H7 (cell line): Measurements from ENCODE around the gene MEOX1. TPM values are rescaled to one million over a fixed set of nuclear protein-coding genes. Genes with fewer than 3 reads are reported as not detected.

Experiments used
- DNase-seq: peaks from one replicate; pipeline ENCODE4 v3.0.0; 2012
- H3K27me3 ChIP-seq: 2 replicates; pipeline ENCODE4 v1.6.0; 2011; ENCODE audit warnings: mild to moderate bottlenecking, low read length; ENCODE audit not compliant: control insufficient read depth, insufficient read depth
- H3K36me3 ChIP-seq: replicated peaks from 2 replicates; pipeline ENCODE4 v1.5.1; 2011; ENCODE audit warnings: low read length; ENCODE audit not compliant: control insufficient read depth, insufficient read depth
- H3K4me3 ChIP-seq: 2 replicates; pipeline ENCODE4 v1.5.1; 2011; ENCODE audit warnings: low read depth, mild to moderate bottlenecking, control low read depth, low read length, moderate library complexity; ENCODE audit not compliant: insufficient read depth
- total RNA-seq: library from RNA; depleted of rRNA; stranded (reverse); fragments of >200 nt; shearing (Covaris generic); gene quantifications from 2 replicates; pipeline ENCODE4 v1.2.3, GENCODE V29; 2014

Gene MEOX1
- total RNA-seq, 1 experiment from 2014 or later = not detected

GRCh38 chr17:43650471-43650870 lies 11.3 kb downstream of the MEOX1 start:
- Histone ChIP-seq H3K27me3 (no peaks in the 10 kb centered on the region; the same call in 1 of the 2 replicates), H3K36me3 (no peaks in the 10 kb centered on the region)
- DNase-seq = no peak

GRCh38 chr17:43648916-43649315 lies 12.8 kb downstream of the MEOX1 start:
- no peak overlapping the region for H3K4me3 ChIP-seq
- DNase-seq = no peak
- no peaks in the 10 kb centered on the region; the same call in 1 of the 2 replicates for H3K27me3 ChIP-seq
- H3K36me3 ChIP-seq = no peaks in the 10 kb centered on the region

More at GRCh38 chr17:43650471-43650870, 11.3 kb downstream of the MEOX1 start:
- no peak overlapping the region for H3K4me3 ChIP-seq

DNA sequence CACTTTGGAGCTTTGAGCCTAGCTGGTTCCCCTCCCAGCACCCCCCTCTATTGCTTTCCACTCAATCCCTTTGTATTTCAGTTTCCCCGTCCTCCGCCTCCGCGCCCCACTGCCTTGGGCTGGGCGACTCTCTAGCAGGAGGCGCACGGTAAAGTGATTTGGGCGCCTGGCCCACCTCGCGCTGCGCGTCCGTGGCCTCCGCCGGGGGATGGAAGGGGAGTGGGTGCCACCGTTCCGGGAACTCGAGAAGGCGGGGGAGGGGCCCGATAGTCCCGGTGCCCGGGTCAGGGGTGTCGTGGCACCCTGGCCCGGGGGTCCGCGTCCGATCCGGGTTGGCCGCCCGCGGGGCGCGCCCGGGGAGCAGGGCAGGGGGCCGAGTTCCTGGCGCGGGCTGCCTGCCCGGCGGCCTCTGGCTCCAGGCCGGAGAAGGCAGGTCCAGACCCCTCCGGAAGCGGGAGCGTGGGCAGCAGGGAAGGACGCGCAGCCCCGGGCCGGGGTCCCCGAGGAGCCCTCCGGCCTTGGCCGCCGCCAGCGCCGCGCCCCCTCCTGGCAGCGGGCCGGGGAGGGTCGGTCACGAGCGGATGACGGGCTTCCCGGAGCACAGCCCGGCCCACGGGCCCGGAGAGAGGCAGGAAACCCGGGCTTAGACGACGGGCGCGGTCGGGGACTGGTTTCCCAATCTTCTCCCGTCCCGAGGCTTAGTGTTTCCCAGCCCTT lies 15.8 kb downstream of the MEOX1 start:
- H3K4me3 ChIP-seq = peak overlapping the region; percentile 30; the same call in 1 of the 2 replicates
- H3K27me3 ChIP-seq = no peaks in the 10 kb centered on the region; the same call in 1 of the 2 replicates
- H3K36me3 ChIP-seq = no peaks in the 10 kb centered on the region
- DNase-seq = peak; percentile 94

- Histone ChIP-seq H3K36me3 (no peaks in the 10 kb centered on the region), H3K4me3 (peak overlapping the region; percentile 30; the same call in 1 of the 2 replicates), H3K27me3 (no peaks in the 10 kb centered on the region; the same call in 1 of the 2 replicates)
- DNase-seq = peak; percentile 72
Observed at GRCh38 chr17:43645450-43645764, 16.3 kb downstream of the MEOX1 start.

GRCh38 chr17:43644081-43644480 lies 17.6 kb downstream of the MEOX1 start:
- Histone ChIP-seq H3K27me3 (no peaks in the 10 kb centered on the region; the same call in 1 of the 2 replicates), H3K4me3 (no peak overlapping the region), H3K36me3 (no peaks in the 10 kb centered on the region)
- peak; percentile 55 for DNase-seq

DNA sequence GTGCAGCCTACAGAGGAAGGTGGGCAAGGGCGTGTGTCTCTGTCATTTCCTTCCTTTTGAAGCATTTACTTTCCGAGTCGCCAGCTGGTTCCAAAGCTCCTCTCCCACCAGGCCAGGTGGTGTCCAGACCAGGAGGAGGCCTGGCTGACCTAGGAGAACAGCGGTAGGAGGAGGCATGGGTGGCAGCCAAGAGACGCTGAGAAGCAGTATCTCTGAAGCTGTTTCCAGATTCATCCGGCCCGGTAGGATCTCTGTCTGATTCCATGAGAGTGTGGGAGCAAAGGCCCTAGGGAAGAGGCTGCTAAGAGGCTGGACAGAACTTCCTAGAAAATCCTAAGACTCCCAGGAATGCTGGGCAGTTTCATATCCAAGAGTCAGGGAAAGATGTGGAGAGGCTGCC lies 20.3 kb downstream of the MEOX1 start:
- no peak for DNase-seq
- Histone ChIP-seq H3K36me3 (no peaks in the 10 kb centered on the region), H3K27me3 (no peaks in the 10 kb centered on the region; the same call in 1 of the 2 replicates), H3K4me3 (no peak overlapping the region)

GRCh38 chr17:43640491-43641252 lies 21.1 kb downstream of the MEOX1 start:
- DNase-seq = no peak
- Histone ChIP-seq H3K4me3 (no peak overlapping the region), H3K27me3 (no peaks in the 10 kb centered on the region; the same call in 1 of the 2 replicates), H3K36me3 (no peaks in the 10 kb centered on the region)

DNA sequence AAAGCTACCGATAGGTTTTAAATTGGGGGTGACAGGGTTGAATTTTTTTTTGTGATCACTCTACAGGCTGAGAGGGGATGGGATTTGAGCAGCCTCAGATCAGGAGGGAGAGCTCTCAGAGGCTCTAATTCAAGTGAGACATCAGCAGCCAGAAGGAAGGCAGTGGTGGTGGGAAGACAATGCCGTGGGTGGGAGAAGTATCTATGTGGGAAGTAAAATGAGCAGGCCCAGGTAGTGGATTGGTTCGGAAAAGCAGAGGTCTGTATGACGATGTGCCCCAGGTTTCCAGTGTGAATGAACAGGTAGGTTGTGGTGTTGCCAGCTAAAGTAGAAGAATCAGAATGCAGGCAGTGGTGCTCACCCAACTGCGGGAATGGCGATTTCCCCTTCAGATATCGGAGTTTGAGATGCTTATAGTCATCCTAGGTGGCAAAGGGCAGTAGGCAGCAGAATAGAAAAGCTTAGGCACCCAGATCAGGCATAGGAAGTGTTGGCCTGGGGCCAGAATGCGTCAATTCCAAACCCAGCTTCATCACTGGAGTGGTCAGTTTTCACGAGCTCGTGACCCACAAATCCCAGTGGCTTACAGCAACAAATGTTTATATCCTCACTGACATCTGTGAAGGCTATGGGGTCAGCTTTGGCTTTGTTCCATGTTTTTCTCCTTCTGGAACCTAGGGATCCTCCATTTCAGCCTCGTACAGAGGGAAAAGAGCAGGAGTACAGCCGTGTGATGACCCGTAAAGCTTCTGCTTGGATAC lies 24.0 kb downstream of the MEOX1 start:
- Histone ChIP-seq H3K4me3 (no peak overlapping the region), H3K36me3 (no peaks in the 10 kb centered on the region), H3K27me3 (no peaks in the 10 kb centered on the region)
- DNase-seq = no peak

DNA sequence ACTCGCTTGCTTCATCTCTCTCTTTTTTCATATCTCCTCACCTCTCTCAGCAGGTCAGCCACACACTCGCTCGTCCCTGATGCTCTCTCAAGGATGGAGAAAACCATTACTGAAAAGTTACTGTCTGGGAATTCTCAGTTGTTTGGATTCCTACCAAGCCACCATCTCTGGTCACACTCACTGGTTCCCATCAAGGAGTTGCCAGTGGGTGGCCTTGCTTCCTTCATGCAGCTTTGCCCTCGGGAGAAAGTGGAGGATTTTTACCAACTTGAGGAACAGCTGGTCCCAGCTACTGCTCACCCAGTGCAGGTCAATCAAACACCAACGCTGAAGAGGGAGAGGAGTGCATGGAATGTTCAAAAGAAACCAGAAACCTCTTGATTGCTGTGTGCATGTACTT lies 25.3 kb downstream of the MEOX1 start:
- H3K27me3 ChIP-seq = no peaks in the 10 kb centered on the region
- DNase-seq = no peak
- H3K36me3 ChIP-seq = no peaks in the 10 kb centered on the region
- no peak overlapping the region for H3K4me3 ChIP-seq

GRCh38 chr17:43634591-43635125 lies 27.1 kb downstream of the MEOX1 start:
- no peak overlapping the region for H3K4me3 ChIP-seq
- H3K36me3 ChIP-seq = no peaks in the 10 kb centered on the region
- no peak for DNase-seq
- H3K27me3 ChIP-seq = no peaks in the 10 kb centered on the region

DNA sequence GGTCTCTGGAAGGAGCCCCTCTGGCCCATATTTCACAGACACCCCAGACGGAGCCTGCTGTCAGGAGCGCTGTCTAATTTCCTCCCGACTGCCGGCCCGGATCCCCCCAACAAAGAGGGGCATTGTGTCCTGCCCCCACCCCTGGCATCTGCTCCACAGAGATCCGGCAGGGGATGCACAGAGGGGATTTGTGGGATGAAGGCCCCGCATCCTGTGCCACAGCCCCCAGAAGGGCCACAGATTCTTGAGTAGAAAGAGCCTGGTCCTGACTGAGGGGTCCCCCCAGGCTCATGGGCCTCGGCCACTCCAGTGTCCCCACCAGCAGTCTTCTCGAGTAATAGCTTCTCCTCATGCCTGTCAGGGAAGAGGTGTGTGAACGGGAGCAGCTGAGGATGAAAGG lies 29.5 kb downstream of the MEOX1 start:
- no peak for DNase-seq

GRCh38 chr17:43631429-43631828 lies 30.3 kb downstream of the MEOX1 start:
- Histone ChIP-seq H3K36me3 (no peaks in the 10 kb centered on the region), H3K27me3 (no peaks in the 10 kb centered on the region), H3K4me3 (no peak overlapping the region)
- DNase-seq = no peak

More for the DNA sequence above, 29.5 kb downstream of the MEOX1 start:
- Histone ChIP-seq H3K4me3 (no peak overlapping the region), H3K27me3 (no peaks in the 10 kb centered on the region), H3K36me3 (no peaks in the 10 kb centered on the region)

DNA sequence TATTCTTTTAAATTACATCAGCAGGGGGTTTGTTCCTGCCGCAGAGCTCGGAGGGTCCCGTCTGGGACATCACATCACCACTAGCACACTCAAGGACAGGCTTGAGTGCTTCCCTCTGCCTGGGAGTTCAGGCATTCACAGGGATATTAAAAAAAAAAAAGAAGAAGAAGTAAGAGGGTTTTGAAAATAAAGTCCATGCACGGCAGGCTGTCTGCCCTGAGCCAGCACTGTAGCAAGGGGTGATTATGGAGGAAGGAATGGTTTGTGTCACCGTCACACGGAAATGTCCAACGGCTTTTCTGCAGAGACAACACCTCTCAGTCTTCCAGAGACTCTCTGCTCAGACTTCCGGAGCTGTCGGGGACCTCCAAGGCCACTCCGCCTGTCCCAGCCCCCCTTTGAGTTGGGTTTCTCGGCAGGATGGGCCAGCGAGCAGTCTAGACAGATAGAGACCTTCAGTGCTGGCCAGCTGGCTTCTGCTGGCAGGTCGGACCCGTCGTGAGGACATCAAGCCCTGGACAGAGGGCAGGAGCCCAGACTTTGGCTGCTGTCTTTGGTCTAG lies 33.6 kb downstream of the MEOX1 start:
- no peaks in the 10 kb centered on the region for H3K27me3 ChIP-seq
- no peak for DNase-seq
- H3K4me3 ChIP-seq = no peak overlapping the region
- no peaks in the 10 kb centered on the region for H3K36me3 ChIP-seq

DNA sequence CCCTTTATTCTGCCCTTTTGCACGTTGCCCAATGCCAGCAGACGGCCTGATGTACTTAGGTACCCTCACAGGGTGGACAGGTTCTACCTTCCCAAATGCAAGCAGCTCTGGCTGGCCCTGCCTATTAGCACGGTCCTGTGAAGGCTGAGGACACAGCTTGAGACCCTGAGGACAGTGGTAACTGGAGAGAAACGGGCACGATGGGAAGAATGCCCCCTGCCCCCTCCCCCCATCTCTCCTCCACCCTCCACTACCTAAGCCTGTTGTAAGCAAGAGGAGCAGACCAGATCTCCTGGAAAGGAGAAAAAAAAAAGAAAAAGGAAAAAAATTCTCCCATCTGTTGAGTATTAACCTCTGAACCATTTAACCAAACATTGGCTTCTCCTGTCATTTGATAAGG lies 34.1 kb downstream of the MEOX1 start:
- H3K27me3 ChIP-seq = no peaks in the 10 kb centered on the region
- DNase-seq = peak; percentile 68

More for the DNA sequence above, 34.1 kb downstream of the MEOX1 start:
- Histone ChIP-seq H3K4me3 (no peak overlapping the region), H3K36me3 (no peaks in the 10 kb centered on the region)
